HCT116 (cell line): Measurements from ENCODE around the gene ZYG11B. TPM values are rescaled to one million over a fixed set of nuclear protein-coding genes. Genes with fewer than 3 reads are reported as not detected.
"Not testable (repeated sequence)": the region's sequence is repeated elsewhere in the genome, so short reads cannot be mapped to it uniquely, and the experiment has no call there.

Experiments used
- ATAC-seq: fragments of 200-7000 bp; cut with Tn5 transposase; 2 replicates; pipeline ENCODE4 v1.9.1; 2020; ENCODE audit warnings: mild to moderate bottlenecking, moderate library complexity
- BruUV-seq: library from RNA; stranded (reverse); fragments of 400-500 nt; replicated peaks from 2 replicates; lab custom pipeline; 2021; lab: Mats Ljungman, UMichigan
- CTCF ChIA-PET: fragments of 300-600 bp; sonication (Branson Sonifier 250); formaldehyde crosslinking; loops from one replicate; lab custom pipeline; 2021; ENCODE audit warnings: antibody characterized with exemption; lab: Charles Lee
- POLR2A ChIA-PET: fragments of 300-600, 350-600 bp; sonication (Branson Sonifier 250); formaldehyde crosslinking; loops from one replicate; lab custom pipeline; 2021; ENCODE audit warnings: antibody characterized with exemption; lab: Charles Lee
- RAD21 ChIA-PET, 2 experiments: fragments of 300-600 bp; sonication (Branson Sonifier 250); formaldehyde crosslinking; loops; one replicate each; lab custom pipeline; 2023; ENCODE audit warnings: low total read pairs in 2 of 2; ENCODE audit not compliant: uncharacterized antibody in 2 of 2, unreplicated experiment in 2 of 2, low non-redundant PET in 1 of 2; lab: Charles Lee
- DNase-seq: peaks from one replicate; pipeline ENCODE4 v3.0.0-alpha.2; 2010; ENCODE audit warnings: low read depth, low spot score
- H2AFZ ChIP-seq: fragments of 200-600 bp; shearing (Covaris generic), sonication (generic); 2 replicates; pipeline ENCODE4 v1.6.1; 2017; ENCODE audit warnings: low read depth, mixed run types, mixed read lengths, antibody characterized with exemption, low read length; ENCODE audit not compliant: poor library complexity, severe bottlenecking
- H3K27ac ChIP-seq: 2 replicates; pipeline ENCODE4 v1.5.1; 2012; ENCODE audit warnings: low read depth, low read length
- H3K27me3 ChIP-seq: fragments of 200-600 bp; sonication (generic); 2 replicates; pipeline ENCODE4 v1.6.1; 2016; ENCODE audit warnings: mixed run types, low read length, mixed read lengths; ENCODE audit not compliant: insufficient read depth
- H3K36me3 ChIP-seq, 2 experiments: fragments of 200-500 bp in 1 of 2; fragments of 200-600 bp in 1 of 2; sonication (Bioruptor generic) in 1 of 2; sonication (generic) in 1 of 2; 2 replicates each; pipeline versions ENCODE4 v1.5.1 to v1.6.1; 2014 to 2016; ENCODE audit warnings: low read length in 2 of 2, inconsistent platforms in 1 of 2, mixed read lengths in 1 of 2, mixed run types in 1 of 2; ENCODE audit not compliant: insufficient read depth in 2 of 2, control insufficient read depth in 1 of 2
- H3K4me1 ChIP-seq, 2 experiments: fragments of 200-600 bp in 1 of 2; sonication (generic) in 1 of 2; 2 replicates each; pipeline versions ENCODE4 v1.5.1 to v1.6.1; 2012 to 2017; ENCODE audit warnings: low read length in 2 of 2, inconsistent platforms in 1 of 2, mild to moderate bottlenecking in 1 of 2, mixed read lengths in 1 of 2, mixed run types in 1 of 2, moderate library complexity in 1 of 2; ENCODE audit not compliant: insufficient read depth in 2 of 2, control insufficient read depth in 1 of 2
- H3K4me2 ChIP-seq: fragments of 200-600 bp; sonication (generic); 2 replicates; pipeline ENCODE4 v1.6.1; 2017; ENCODE audit warnings: mixed run types, low read length, mixed read lengths
- H3K4me3 ChIP-seq, 2 experiments: fragments of 200-600 bp in 1 of 2; sonication (generic) in 1 of 2; replicated peaks in 1 of 2; 2 replicates each; pipeline ENCODE4 v1.5.1; 2011 to 2016; ENCODE audit warnings: low read length in 2 of 2, control low read depth in 1 of 2, low read depth in 1 of 2, mild to moderate bottlenecking in 1 of 2, mixed read lengths in 1 of 2, mixed run types in 1 of 2
- H3K79me2 ChIP-seq: fragments of 200-600 bp; sonication (generic); 2 replicates; pipeline ENCODE4 v1.6.1; 2017; ENCODE audit warnings: mild to moderate bottlenecking, mixed run types, low read length, moderate library complexity, mixed read lengths; ENCODE audit not compliant: insufficient read depth
- H3K9ac ChIP-seq: fragments of 200-600 bp; sonication (generic); 2 replicates; pipeline ENCODE4 v1.6.1; 2016; ENCODE audit warnings: low read length, mixed read lengths
- H3K9me2 ChIP-seq: fragments of 200-600 bp; sonication (generic), shearing (Covaris generic); 2 replicates; pipeline ENCODE4 v1.6.1; 2017; ENCODE audit warnings: mixed run types, mild to moderate bottlenecking, moderate library complexity; ENCODE audit not compliant: insufficient read depth
- H3K9me3 ChIP-seq, 2 experiments: fragments of 200-500 bp in 1 of 2; fragments of 200-600 bp in 1 of 2; sonication (Bioruptor generic) in 1 of 2; sonication (generic) in 1 of 2; 2 replicates each; pipeline ENCODE4 v1.6.1; 2014 to 2017; ENCODE audit warnings: low read length in 2 of 2, mixed read lengths in 2 of 2, inconsistent platforms in 1 of 2, low read depth in 1 of 2, mild to moderate bottlenecking in 1 of 2, mixed run types in 1 of 2, moderate library complexity in 1 of 2; ENCODE audit not compliant: control insufficient read depth in 1 of 2, insufficient read depth in 1 of 2
- H4K20me1 ChIP-seq: fragments of 200-600 bp; sonication (generic), shearing (Covaris generic); 2 replicates; pipeline ENCODE4 v1.6.1; 2017; ENCODE audit warnings: mixed run types, mild to moderate bottlenecking, moderate library complexity; ENCODE audit not compliant: insufficient read depth
- CBX3 ChIP-seq: IDR thresholded peaks from 2 replicates; pipeline ENCODE4 v1.6.1; 2012; ENCODE audit warnings: low read depth
- EGR1 ChIP-seq: IDR thresholded peaks from 2 replicates; pipeline ENCODE4 v1.6.1; 2012; ENCODE audit warnings: low read depth
- EZH2 ChIP-seq: fragments of 200-600 bp; sonication (generic); IDR thresholded peaks from 2 replicates; pipeline ENCODE4 v1.6.1; 2017; ENCODE audit warnings: antibody characterized with exemption, mixed run types
- FOSL1 ChIP-seq: IDR thresholded peaks from 2 replicates; pipeline ENCODE4 v1.6.1; 2012; ENCODE audit warnings: low read depth
- POLR2AphosphoS5 ChIP-seq: IDR thresholded peaks from 2 replicates; pipeline ENCODE4 v1.6.1; 2011; ENCODE audit warnings: mild to moderate bottlenecking, low read depth, low read length, moderate library complexity
- RAD21 ChIP-seq: IDR thresholded peaks from 2 replicates; pipeline ENCODE4 v1.6.1; 2012; ENCODE audit warnings: low read depth, mild to moderate bottlenecking
- SRF ChIP-seq: IDR thresholded peaks from 2 replicates; pipeline ENCODE4 v1.6.1; 2012; ENCODE audit warnings: low read depth
- YY1 ChIP-seq: IDR thresholded peaks from 2 replicates; pipeline ENCODE4 v1.6.1; 2011; ENCODE audit warnings: low read length, low read depth, moderate library complexity, mild to moderate bottlenecking; ENCODE audit not compliant: insufficient replicate concordance; ENCODE audit errors: extremely low read depth
- ZFX ChIP-seq: fragments of 450-650 bp; IDR thresholded peaks from 2 replicates; pipeline ENCODE4 v1.6.1; 2017
- ZNF274 ChIP-seq: fragments of 200-500 bp; sonication (Bioruptor generic); IDR thresholded peaks from 2 replicates; pipeline ENCODE4 v1.6.1; 2014; ENCODE audit warnings: mild to moderate bottlenecking, low read depth, low read length, inconsistent platforms
- intact Hi-C: fragments of 100-400 bp; cut with micrococcal nuclease; formaldehyde crosslinking; loops from 2 replicates; pipeline ENCODE4 v1.10.0; 2022
- total RNA-seq: library from RNA; stranded (reverse); gene quantifications from one replicate; pipeline ENCODE4 v1.2.1, GENCODE V29; 2021; ENCODE audit not compliant: unreplicated experiment
- TF ChIP-seq, protein P1 (sequence below): IDR thresholded peaks from 2 replicates; pipeline ENCODE4 v1.6.1; 2012; ENCODE audit warnings: low read depth

Gene ZYG11B
- total RNA-seq, 1 experiment from 2014 or later = 20.7 TPM

DNA sequence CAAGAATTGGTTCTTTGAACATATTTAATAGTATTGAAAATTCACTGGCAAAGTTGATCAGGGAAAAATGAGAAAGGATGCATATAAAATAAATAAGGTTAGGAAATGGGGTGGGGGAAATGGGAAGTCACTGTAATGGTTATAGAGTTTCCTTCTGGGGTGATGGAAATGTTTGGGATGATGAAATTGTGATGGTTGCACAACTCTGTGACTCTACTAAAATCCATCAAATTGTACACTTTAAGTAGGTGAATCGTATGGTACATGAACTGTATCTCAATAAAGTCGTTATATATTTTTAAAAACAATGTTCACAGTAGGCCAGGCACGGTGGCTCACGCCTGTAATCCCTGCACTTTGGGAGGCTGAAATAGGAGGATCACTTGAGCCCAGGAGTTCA lies 59.9 kb downstream of the ZYG11B start:
- intact Hi-C loops = no loop called here
- peaks cover 0 to 7% of the 10 kb centered on the region in 2 experiments; a peak in 1 of 4 replicates for H3K36me3 ChIP-seq
- H3K4me3 ChIP-seq = no peak overlapping the region
- TF ChIP-seq ZFX (no peak), RAD21 (no peak), POLR2AphosphoS5 (no peak), FOSL1 (no peak), YY1 (no peak), ZNF274 (no peak), SRF (no peak), EGR1 (no peak), EZH2 (no peak), CBX3 (no peak)
- TF ChIP-seq, protein P1, sequence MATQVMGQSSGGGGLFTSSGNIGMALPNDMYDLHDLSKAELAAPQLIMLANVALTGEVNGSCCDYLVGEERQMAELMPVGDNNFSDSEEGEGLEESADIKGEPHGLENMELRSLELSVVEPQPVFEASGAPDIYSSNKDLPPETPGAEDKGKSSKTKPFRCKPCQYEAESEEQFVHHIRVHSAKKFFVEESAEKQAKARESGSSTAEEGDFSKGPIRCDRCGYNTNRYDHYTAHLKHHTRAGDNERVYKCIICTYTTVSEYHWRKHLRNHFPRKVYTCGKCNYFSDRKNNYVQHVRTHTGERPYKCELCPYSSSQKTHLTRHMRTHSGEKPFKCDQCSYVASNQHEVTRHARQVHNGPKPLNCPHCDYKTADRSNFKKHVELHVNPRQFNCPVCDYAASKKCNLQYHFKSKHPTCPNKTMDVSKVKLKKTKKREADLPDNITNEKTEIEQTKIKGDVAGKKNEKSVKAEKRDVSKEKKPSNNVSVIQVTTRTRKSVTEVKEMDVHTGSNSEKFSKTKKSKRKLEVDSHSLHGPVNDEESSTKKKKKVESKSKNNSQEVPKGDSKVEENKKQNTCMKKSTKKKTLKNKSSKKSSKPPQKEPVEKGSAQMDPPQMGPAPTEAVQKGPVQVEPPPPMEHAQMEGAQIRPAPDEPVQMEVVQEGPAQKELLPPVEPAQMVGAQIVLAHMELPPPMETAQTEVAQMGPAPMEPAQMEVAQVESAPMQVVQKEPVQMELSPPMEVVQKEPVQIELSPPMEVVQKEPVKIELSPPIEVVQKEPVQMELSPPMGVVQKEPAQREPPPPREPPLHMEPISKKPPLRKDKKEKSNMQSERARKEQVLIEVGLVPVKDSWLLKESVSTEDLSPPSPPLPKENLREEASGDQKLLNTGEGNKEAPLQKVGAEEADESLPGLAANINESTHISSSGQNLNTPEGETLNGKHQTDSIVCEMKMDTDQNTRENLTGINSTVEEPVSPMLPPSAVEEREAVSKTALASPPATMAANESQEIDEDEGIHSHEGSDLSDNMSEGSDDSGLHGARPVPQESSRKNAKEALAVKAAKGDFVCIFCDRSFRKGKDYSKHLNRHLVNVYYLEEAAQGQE = no peak
- H4K20me1 ChIP-seq = no peaks in the 10 kb centered on the region; the same call in 1 of the 2 replicates
- no peaks in the 10 kb centered on the region for H3K27me3 ChIP-seq
- H3K9me2 ChIP-seq = no peaks in the 10 kb centered on the region
- H2AFZ ChIP-seq = no peak overlapping the region
- H3K9me3 ChIP-seq = no peaks in the 10 kb centered on the region
- H3K79me2 ChIP-seq = no peaks in the 10 kb centered on the region
- DNase-seq = no peak
- no peak overlapping the region for H3K4me2 ChIP-seq
- ChIA-PET POLR2A (no interaction called here), RAD21 (no interaction called here), CTCF (no interaction called here)
- no peak overlapping the region for H3K9ac ChIP-seq
- no peak for ATAC-seq
- H3K27ac ChIP-seq = no peak overlapping the region
- BruUV-seq = no TSS peak
- H3K4me1 ChIP-seq = no peaks in the 10 kb centered on the region

DNA sequence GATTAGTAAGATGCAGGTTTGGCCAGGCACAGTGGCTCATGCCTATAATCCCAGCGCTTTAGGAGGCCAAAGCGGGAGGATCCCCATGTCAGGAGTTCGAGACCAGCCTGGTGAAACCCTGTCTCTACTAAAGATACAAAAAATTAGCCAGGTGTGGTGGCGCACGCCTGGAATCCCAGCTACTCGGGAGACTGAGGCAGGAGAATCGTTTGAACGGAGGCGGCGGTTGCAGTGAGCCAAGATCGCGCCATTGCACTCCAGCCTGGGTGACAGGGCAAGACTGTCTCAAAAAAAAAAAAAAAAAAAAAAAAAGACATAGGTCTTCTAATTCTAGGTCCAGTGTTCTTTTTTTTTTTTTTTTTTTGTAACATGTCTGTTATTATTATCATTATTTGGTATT lies 64.2 kb downstream of the ZYG11B start:
- POLR2A ChIA-PET, H3K9me3 ChIP-seq, DNase-seq, H3K4me1 ChIP-seq, H3K27ac ChIP-seq, H3K4me2 ChIP-seq, ATAC-seq, H3K79me2 ChIP-seq, H3K4me3 ChIP-seq, H4K20me1 ChIP-seq, H3K9ac ChIP-seq, H3K9me2 ChIP-seq, H2AFZ ChIP-seq, H3K27me3 ChIP-seq, H3K36me3 ChIP-seq, RAD21 ChIA-PET, CTCF ChIA-PET, BruUV-seq, intact Hi-C loops: not testable (repeated sequence)
